Neutrophil (primary cell): ENCODE results near the gene COL4A1.

Experiments
- H3K27ac ChIP-seq: fragments of 200-600 bp; sonication (generic); 2 replicates; pipeline ENCODE4 v1.5.1; 2016; ENCODE audit warnings: mild to moderate bottlenecking, moderate library complexity
- H3K27me3 ChIP-seq: fragments of 200-600 bp; sonication (generic); 2 replicates; pipeline ENCODE4 v1.6.0; 2016; ENCODE audit warnings: mild to moderate bottlenecking
- H3K36me3 ChIP-seq: fragments of 200-600 bp; sonication (generic); 2 replicates; pipeline ENCODE4 v1.5.1; 2017
- H3K4me1 ChIP-seq, 2 experiments: fragments of 200-600 bp in 1 of 2; sonication (generic) in 1 of 2; 1 replicate in 1 of 2; 2 replicates in 1 of 2; pipeline versions ENCODE4 v1.5.1 to v1.6.1; 2013 to 2016; ENCODE audit warnings: low read depth in 1 of 2, low read length in 1 of 2, mild to moderate bottlenecking in 1 of 2, moderate library complexity in 1 of 2; ENCODE audit not compliant: control insufficient read depth in 1 of 2, insufficient read depth in 1 of 2
- H3K4me3 ChIP-seq, 2 experiments: fragments of 200-600 bp in 1 of 2; sonication (generic) in 1 of 2; 1 replicate in 1 of 2; 2 replicates in 1 of 2; pipeline ENCODE4 v1.5.1; 2013 to 2016; ENCODE audit warnings: low read depth in 1 of 2, low read length in 1 of 2, mild to moderate bottlenecking in 1 of 2, moderate library complexity in 1 of 2
- H3K9me3 ChIP-seq: fragments of 200-600 bp; sonication (generic); 2 replicates; pipeline ENCODE4 v1.5.1; 2016
- TF ChIP-seq, protein P1 (sequence below): fragments of 200-600 bp; sonication (generic); IDR thresholded peaks from 2 replicates; pipeline ENCODE4 v1.5.1; 2016; ENCODE audit warnings: antibody characterized with exemption

COL4A1 gene

GRCh38 chr13:110285991-110286832 is 20.7 kb downstream of the COL4A1 start:
- no peaks in the 10 kb centered on the region for H3K9me3 ChIP-seq
- peaks cover 14% of the 10 kb centered on the region for H3K27me3 ChIP-seq
- no peak overlapping the region for H3K27ac ChIP-seq
- no peaks in the 10 kb centered on the region for H3K4me1 ChIP-seq
- H3K4me3 ChIP-seq: no peak overlapping the region
- H3K36me3 ChIP-seq: no peaks in the 10 kb centered on the region
- TF ChIP-seq, protein P1, sequence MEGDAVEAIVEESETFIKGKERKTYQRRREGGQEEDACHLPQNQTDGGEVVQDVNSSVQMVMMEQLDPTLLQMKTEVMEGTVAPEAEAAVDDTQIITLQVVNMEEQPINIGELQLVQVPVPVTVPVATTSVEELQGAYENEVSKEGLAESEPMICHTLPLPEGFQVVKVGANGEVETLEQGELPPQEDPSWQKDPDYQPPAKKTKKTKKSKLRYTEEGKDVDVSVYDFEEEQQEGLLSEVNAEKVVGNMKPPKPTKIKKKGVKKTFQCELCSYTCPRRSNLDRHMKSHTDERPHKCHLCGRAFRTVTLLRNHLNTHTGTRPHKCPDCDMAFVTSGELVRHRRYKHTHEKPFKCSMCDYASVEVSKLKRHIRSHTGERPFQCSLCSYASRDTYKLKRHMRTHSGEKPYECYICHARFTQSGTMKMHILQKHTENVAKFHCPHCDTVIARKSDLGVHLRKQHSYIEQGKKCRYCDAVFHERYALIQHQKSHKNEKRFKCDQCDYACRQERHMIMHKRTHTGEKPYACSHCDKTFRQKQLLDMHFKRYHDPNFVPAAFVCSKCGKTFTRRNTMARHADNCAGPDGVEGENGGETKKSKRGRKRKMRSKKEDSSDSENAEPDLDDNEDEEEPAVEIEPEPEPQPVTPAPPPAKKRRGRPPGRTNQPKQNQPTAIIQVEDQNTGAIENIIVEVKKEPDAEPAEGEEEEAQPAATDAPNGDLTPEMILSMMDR: no peak

DNA sequence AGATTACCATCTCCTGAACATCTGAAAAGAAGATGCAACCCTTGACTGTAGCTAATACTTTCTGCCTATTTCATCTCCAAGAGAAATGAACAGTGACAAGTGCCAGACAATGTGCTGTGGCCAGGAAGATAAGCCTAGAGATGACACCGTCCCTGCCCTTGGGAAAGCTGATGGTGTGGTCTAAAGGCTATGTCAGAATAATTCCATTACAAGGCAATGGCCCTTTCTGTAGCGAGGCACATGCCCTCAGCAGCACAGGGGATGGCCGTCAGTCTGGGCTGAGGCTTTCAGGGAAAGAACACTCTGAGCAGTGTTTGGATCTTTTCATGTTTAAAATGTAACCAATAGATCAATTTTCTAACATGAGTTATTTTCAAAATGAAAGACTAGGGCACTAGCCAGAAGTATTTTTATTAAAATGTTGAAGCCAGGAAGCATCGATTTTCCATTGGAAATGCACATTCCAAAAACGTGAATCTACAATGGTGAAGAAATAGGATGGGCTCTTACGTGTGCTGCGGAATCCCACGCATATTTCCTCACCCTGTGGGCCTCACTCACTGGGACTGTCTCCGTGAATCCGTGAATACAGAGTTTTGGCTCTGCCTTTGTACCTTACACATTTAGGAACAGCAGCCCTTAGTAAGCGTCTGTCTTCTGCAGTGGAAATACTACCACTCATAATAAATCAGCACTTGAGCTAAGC is 22.0 kb downstream of the COL4A1 start:
- Histone ChIP-seq H3K4me3 (no peak overlapping the region), H3K36me3 (no peaks in the 10 kb centered on the region), H3K27ac (no peak overlapping the region), H3K9me3 (no peaks in the 10 kb centered on the region), H3K4me1 (no peaks in the 10 kb centered on the region), H3K27me3 (peaks cover 17% of the 10 kb centered on the region)
- TF ChIP-seq, protein P1: no peak

DNA sequence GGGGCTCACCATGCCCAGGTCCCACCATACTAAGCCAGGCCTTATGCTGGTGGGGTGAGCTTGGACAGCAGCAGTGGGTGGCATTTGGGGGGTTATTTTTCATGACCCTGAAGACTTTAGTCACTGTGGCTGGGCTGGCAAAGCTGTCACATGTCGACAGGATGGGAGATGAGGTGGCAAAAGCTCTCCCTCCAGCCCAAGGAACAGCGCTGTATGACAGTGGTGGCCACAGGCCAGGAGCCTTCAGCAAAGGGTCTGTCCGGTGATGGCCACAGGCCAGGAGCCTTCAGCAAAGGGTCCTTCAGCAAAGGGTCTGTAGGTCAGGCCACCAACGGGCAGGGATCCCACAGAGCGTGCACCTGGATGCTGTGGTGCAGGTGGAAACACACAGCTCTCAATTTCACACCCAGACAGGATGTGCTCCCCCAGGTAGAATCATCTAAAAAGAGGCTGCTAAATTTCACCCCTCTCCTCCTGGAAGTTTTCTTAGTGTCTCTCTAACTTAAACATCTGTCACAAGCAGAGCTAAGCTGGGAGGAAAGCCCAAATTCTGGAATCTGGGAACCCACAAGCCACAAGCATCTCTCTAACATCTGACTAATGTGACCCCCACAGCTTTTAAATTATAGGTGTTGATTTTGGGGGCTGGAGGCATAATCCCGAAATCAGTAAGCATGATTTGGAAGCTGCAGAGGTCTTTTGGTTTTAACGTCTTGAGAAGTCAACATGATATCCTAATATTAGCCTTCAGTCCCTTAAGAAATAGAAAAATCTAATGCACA is 23.0 kb downstream of the COL4A1 start:
- H3K27ac ChIP-seq: no peak overlapping the region
- no peaks in the 10 kb centered on the region for H3K36me3 ChIP-seq
- peaks cover 11% of the 10 kb centered on the region for H3K27me3 ChIP-seq
- no peak overlapping the region for H3K4me3 ChIP-seq
- H3K9me3 ChIP-seq: no peaks in the 10 kb centered on the region
- TF ChIP-seq, protein P1: no peak
- H3K4me1 ChIP-seq: no peaks in the 10 kb centered on the region

DNA sequence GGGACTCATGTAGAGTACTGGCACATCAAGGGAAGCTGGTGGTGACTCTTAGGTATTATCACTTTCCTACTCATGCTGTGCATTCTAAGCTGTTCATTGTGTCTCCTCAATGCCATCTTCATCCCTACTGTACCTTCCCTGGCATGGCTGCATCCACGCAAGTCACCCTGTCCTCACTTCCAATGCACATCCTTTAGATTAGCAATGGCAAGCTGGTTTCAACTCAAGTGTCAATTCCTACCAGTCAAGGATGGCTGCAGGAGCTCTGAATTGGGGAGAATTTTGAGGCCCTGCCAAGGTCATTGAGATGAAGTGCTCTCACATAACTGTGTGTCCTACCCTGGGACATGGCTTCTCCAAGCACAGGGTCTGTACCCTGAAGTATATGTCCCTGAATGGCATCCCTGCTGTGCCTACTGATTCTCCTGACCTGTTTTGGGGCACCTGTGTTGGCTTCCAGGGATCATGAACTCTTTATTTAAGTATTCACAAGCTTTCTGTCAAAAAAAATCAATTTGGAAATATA is 24.6 kb downstream of the COL4A1 start:
- H3K27ac ChIP-seq: no peak overlapping the region
- peaks cover 11% of the 10 kb centered on the region for H3K27me3 ChIP-seq
- H3K36me3 ChIP-seq: no peaks in the 10 kb centered on the region
- no peaks in the 10 kb centered on the region for H3K4me1 ChIP-seq
- H3K9me3 ChIP-seq: no peaks in the 10 kb centered on the region
- H3K4me3 ChIP-seq: no peak overlapping the region
- TF ChIP-seq, protein P1: no peak

- H3K27me3 ChIP-seq: peaks cover 11% of the 10 kb centered on the region
- H3K27ac ChIP-seq: no peak overlapping the region
- no peaks in the 10 kb centered on the region for H3K4me1 ChIP-seq
- H3K9me3 ChIP-seq: no peaks in the 10 kb centered on the region
- no peaks in the 10 kb centered on the region for H3K36me3 ChIP-seq
- no peak overlapping the region for H3K4me3 ChIP-seq
- TF ChIP-seq, protein P1: no peak
Observed at GRCh38 chr13:110281736-110282135, 25.2 kb downstream of the COL4A1 start.
